Ishikawa (cell line): ENCODE data around the gene UGGT1.

Source experiments
- CEBPB ChIP-seq: IDR thresholded peaks from 2 replicates; pipeline ENCODE4 v1.6.1; 2012
- CREB1 ChIP-seq: IDR thresholded peaks from 2 replicates; pipeline ENCODE4 v1.6.1; 2012; ENCODE audit warnings: low read depth
- EGR1 ChIP-seq: IDR thresholded peaks from 2 replicates; pipeline ENCODE4 v1.6.1; 2012
- EP300 ChIP-seq: IDR thresholded peaks from 2 replicates; pipeline ENCODE4 v1.6.1; 2012; ENCODE audit warnings: borderline replicate concordance
- FOXM1 ChIP-seq: IDR thresholded peaks from 2 replicates; pipeline ENCODE4 v1.6.1; 2012; ENCODE audit warnings: low read depth, borderline replicate concordance
- MAX ChIP-seq: IDR thresholded peaks from 2 replicates; pipeline ENCODE4 v1.6.1; 2012
- NFIC ChIP-seq: IDR thresholded peaks from 2 replicates; pipeline ENCODE4 v1.6.1; 2012
- RAD21 ChIP-seq: IDR thresholded peaks from 2 replicates; pipeline ENCODE4 v1.6.1; 2012; ENCODE audit warnings: low read depth
- REST ChIP-seq: IDR thresholded peaks from 2 replicates; pipeline ENCODE4 v1.6.1; 2012; ENCODE audit warnings: low read depth, mild to moderate bottlenecking
- TAF1 ChIP-seq: IDR thresholded peaks from 2 replicates; pipeline ENCODE4 v1.6.1; 2012; ENCODE audit warnings: low read depth, mild to moderate bottlenecking
- TCF12 ChIP-seq: IDR thresholded peaks from 2 replicates; pipeline ENCODE4 v1.6.1; 2012; ENCODE audit warnings: low read depth
- TEAD4 ChIP-seq: IDR thresholded peaks from 2 replicates; pipeline ENCODE4 v1.6.1; 2012
- USF1 ChIP-seq: IDR thresholded peaks from 2 replicates; pipeline ENCODE4 v1.6.1; 2012
- YY1 ChIP-seq: IDR thresholded peaks from 2 replicates; pipeline ENCODE4 v1.6.1; 2012; ENCODE audit warnings: low read depth
- ZBTB7A ChIP-seq: IDR thresholded peaks from 2 replicates; pipeline ENCODE4 v1.6.1; 2012; ENCODE audit warnings: low read depth

Gene UGGT1

GRCh38 chr2:128062571-128062970, 28.4 kb upstream of the UGGT1 start:
- TF ChIP-seq USF1 = no peak
- TF ChIP-seq TEAD4 = no peak
- no peak for TF ChIP-seq YY1
- no peak for TF ChIP-seq ZBTB7A

GRCh38 chr2:128064353-128064752, 26.6 kb upstream of the UGGT1 start:
- no peak for TF ChIP-seq FOXM1
- no peak for TF ChIP-seq TEAD4
- no peak for TF ChIP-seq NFIC
- no peak for TF ChIP-seq TCF12
- TF ChIP-seq CREB1 = no peak
- no peak for TF ChIP-seq MAX
- no peak for TF ChIP-seq REST
- TF ChIP-seq CEBPB = no peak
- TF ChIP-seq EP300 = no peak

GRCh38 chr2:128069769-128070168, 21.2 kb upstream of the UGGT1 start:
- TF ChIP-seq ZBTB7A = no peak
- TF ChIP-seq NFIC = peak; percentile 31; the same call in 1 of the 2 replicates

GRCh38 chr2:128073278-128073677, 17.7 kb upstream of the UGGT1 start:
- TF ChIP-seq TCF12 = no peak
- TF ChIP-seq CREB1 = no peak
- no peak for TF ChIP-seq FOXM1
- TF ChIP-seq CEBPB = no peak
- no peak for TF ChIP-seq EGR1
- no peak for TF ChIP-seq MAX
- TF ChIP-seq ZBTB7A = no peak
- no peak for TF ChIP-seq REST
- no peak for TF ChIP-seq YY1
- TF ChIP-seq RAD21 = no peak
- TF ChIP-seq TEAD4 = no peak
- TF ChIP-seq NFIC = no peak
- TF ChIP-seq TAF1 = no peak

- TF ChIP-seq YY1 = no peak
- TF ChIP-seq RAD21 = no peak
- TF ChIP-seq FOXM1 = no peak
- TF ChIP-seq MAX = no peak
- TF ChIP-seq TCF12 = no peak
- TF ChIP-seq EP300 = no peak
- no peak for TF ChIP-seq REST
- TF ChIP-seq TEAD4 = no peak
- TF ChIP-seq NFIC = no peak
- TF ChIP-seq TAF1 = no peak
- TF ChIP-seq USF1 = no peak
- TF ChIP-seq CEBPB = no peak
- TF ChIP-seq CREB1 = no peak
- TF ChIP-seq ZBTB7A = no peak
- TF ChIP-seq EGR1 = no peak
Measured at GRCh38 chr2:128076461-128077106, 14.4 kb upstream of the UGGT1 start.
